Measurements from ENCODE around the gene LRRC3.

The LRRC3 gene

DNA sequence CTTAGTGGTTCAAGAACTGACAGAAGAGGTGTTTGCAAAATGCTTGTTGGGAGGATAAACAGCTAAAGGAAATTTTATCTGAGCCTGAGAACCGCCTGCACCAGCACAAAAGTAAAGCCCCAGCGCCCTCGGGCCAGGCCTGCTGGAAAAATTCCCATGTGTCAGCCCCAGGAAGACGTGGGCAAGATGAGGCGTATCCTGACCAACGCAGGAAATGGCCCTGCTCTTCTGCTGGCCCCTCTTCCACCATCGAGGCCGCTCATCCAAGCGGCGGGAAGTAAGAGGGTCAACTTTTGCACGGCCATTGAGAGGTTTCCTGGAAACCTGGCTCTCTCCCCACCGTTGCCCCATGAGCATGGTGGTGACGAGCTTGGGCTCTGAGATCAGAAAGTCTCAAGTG, 39.6 kb downstream of the LRRC3 start:
- TF ChIP-seq, protein P1, sequence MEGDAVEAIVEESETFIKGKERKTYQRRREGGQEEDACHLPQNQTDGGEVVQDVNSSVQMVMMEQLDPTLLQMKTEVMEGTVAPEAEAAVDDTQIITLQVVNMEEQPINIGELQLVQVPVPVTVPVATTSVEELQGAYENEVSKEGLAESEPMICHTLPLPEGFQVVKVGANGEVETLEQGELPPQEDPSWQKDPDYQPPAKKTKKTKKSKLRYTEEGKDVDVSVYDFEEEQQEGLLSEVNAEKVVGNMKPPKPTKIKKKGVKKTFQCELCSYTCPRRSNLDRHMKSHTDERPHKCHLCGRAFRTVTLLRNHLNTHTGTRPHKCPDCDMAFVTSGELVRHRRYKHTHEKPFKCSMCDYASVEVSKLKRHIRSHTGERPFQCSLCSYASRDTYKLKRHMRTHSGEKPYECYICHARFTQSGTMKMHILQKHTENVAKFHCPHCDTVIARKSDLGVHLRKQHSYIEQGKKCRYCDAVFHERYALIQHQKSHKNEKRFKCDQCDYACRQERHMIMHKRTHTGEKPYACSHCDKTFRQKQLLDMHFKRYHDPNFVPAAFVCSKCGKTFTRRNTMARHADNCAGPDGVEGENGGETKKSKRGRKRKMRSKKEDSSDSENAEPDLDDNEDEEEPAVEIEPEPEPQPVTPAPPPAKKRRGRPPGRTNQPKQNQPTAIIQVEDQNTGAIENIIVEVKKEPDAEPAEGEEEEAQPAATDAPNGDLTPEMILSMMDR (IDR thresholded peaks at IDR 0.05; ENCODE audit: control insufficient read depth, extremely low read depth, insufficient read depth): no peak
- no peak for DNase-seq (ENCODE audit: low read depth)
- H3K4me3 ChIP-seq (ENCODE audit: low read depth, low read length): no peak overlapping the region

DNA sequence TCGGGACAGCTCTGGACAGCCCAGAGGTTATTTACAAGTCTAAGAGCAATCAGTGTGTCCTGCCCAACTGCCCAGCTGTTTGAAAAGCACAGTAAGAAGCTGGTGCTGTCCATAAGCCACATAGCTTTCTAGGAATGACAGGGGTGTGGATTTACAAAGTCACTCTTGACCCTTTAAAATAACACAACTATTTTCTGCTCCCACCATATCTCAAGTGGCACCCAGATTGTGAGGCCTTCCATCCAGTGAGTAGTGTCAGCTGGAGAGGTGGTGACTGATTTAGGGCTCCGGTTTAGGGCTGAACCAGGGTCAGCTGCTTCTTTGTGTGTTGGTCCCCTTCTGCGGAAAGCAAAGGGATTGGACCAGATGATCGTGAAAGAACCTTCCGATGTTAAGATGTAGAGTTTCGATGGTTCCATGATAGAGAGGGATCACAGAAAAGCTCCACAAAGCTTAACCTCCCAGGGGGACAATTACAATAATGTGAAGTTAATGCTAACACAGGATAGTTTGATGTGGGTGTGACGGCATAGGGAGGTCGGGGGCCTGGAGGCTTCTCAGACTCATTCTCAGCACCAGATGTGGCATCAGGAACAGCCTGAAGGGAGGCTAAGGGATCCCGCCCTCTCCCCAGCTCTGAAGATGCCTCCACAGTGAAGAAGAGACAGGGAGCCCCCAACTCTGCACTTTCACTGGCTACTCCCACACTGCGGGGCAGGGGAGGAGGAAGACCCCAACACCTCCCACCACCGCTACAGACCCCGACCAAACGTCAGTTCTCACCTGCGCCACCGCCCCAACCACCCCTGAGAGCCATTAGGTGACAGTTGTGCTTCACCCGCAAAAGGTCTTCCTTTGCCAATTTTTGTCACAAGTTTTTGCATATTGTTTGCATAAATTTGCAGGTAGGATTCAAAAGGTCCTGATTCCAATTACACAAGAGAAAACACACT, 40.6 kb downstream of the LRRC3 start:
- TF ChIP-seq, protein P1 (IDR thresholded peaks at IDR 0.05; ENCODE audit: control insufficient read depth, extremely low read depth, insufficient read depth): no peak

DNA sequence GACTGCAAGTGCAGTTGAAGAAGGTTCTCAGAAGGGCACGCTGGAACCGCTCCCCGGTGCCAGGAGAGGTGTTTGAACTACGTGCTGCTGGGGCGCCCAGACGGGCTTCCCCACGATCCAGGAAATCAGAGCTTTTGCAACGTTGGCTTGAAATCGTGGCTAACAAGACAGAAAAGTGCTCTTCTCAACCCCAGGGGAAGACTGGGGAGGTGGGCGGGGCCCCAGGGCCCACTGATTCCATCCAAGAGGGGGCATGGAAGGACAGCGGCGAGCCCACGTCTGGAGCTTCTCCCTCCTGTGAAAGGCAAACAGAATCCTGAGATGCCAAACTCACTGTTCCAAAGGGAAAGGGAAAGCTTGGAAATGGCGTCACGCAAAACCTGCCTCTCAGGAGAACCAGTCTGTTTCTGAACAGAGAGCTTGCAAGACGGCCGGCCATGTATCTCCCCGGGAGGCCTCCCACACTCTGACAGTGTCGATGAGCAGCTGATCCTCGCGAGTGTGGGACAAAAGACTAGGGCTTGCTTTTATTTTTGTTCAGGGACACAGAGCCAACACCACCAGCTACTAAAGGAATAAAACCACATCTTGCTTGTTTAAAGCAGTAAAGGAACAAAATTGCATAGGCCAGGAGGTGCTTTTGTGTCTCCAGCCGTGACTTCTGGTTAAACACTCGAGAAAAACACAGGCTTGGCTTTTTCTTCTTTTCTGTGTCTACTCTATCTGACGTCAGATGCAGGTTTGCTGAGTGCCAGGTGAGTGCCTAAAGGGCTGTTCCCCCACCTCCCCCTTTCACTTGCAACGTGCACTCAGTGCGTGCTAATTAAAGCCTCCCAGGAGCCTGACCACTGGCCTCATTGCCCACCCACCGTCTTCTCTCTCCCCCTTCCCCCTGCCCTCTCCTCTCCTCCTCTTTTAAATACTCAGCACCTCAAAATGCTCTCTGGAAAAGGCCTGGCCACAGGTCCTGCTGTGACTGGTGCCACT, 41.5 kb downstream of the LRRC3 start:
- TF ChIP-seq, protein P1 (IDR thresholded peaks at IDR 0.05; ENCODE audit: control insufficient read depth, extremely low read depth, insufficient read depth): no peak
- H3K4me3 ChIP-seq (ENCODE audit: low read depth, low read length): no peak overlapping the region
- DNase-seq (ENCODE audit: low read depth): no peak

More for the DNA sequence above, 40.6 kb downstream of the LRRC3 start:
- DNase-seq (ENCODE audit: low read depth): no peak
- no peak overlapping the region for H3K4me3 ChIP-seq (ENCODE audit: low read depth, low read length)

DNA sequence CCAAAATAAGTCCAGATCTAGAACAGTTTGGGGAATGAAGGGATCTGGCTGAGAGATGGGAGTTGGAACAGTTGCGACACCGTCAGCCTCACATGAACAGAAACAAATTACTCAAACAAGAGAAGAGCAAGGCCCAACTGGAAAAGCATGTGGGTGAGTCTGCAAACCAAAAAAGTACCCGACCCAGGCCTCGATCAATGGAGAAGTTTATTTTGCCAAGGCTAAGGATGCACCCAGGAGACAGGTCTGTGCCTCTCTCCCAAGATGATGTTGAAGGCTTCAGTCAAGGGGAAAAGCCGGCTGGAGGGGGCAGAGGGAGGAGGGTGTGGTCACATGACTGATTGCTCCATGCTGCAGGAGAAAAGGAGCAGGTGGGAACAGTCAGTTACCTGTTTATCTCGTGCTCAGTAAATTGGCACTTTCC, 42.4 kb downstream of the LRRC3 start:
- no peak overlapping the region for H3K4me3 ChIP-seq (ENCODE audit: low read depth, low read length)
- DNase-seq (ENCODE audit: low read depth): no peak
- TF ChIP-seq, protein P1 (IDR thresholded peaks at IDR 0.05; ENCODE audit: control insufficient read depth, extremely low read depth, insufficient read depth): no peak

DNA sequence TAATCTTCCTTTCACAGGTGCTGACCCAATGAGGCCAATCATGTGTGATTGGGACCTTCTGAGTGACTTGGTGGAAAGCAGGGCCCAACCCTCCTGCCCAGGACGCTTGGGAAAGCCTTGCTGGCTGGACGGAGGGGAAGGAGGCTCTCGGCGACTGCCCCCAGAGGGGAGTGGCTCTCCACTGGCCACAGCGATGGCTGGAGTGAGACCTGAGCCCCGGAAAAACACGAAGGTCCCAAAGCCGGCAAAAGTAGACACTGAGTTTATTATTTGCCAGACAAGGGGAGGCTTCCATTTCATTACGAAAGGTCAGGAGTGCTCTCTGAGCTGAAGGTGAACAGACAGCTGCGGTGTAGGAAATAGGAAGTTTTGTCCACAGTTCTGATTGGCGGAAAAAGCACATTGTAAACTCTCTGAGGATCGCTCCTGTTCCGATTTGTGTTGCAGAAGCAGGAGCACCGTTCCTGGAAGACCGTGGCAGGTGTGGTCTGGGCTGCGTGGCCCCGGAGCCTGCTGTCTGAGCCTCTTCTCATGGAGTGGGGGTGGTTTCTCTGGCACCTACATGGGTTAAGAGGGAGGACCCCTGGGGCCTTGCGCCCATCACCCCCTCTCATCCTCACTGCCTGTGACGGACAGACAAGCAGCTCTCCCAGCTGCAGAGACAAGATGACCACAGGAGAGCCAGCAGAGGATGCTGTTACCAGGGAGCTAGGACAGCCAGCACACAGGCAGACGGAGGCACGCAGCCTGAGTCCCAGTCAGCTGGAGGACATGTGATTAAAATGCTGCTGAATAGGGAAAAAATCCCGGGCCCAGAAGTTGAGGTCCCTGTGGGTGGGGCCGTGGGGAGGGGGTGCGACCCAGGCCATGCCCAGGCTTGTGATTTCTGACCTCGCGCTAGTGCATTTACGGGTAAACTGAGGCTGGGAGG, 43.2 kb downstream of the LRRC3 start:
- DNase-seq (ENCODE audit: low read depth): no peak
- TF ChIP-seq, protein P1 (IDR thresholded peaks at IDR 0.05; ENCODE audit: control insufficient read depth, extremely low read depth, insufficient read depth): no peak
- no peak overlapping the region for H3K4me3 ChIP-seq (ENCODE audit: low read depth, low read length)

DNA sequence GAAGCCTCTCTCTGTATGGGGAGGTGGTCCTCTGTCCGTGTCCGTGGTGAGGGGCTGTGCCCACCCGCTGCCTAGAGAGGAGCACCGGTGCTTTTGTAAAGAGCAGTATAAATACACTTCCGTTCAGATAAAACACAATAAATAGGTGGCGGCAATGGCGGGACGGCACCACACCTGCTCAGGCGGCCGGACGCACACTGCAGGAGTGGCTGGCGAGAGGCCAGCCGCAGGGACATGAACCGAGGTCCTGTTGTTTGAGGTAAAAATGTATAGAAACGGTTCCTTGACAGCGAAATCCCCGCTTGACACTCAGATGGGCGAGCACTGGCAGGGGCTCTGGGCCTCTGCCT, 43.9 kb downstream of the LRRC3 start:
- no peak for DNase-seq (ENCODE audit: low read depth)
- no peak overlapping the region for H3K4me3 ChIP-seq (ENCODE audit: low read depth, low read length)
- TF ChIP-seq, protein P1 (IDR thresholded peaks at IDR 0.05; ENCODE audit: control insufficient read depth, extremely low read depth, insufficient read depth): no peak
